H1 (cell line): Measurements from ENCODE around the gene CTSW. TPM values are rescaled to one million over a fixed set of nuclear protein-coding genes. Genes with fewer than 3 reads are reported as not detected.

Experiments used
- CTCF ChIA-PET: fragments of 300-600 bp; sonication (Branson Sonifier 250); formaldehyde crosslinking; loops from one replicate; lab custom pipeline; 2021; ENCODE audit not compliant: partially characterized antibody; lab: Charles Lee
- POLR2A ChIA-PET: fragments of 300-600 bp; sonication (Branson Sonifier 250); formaldehyde crosslinking; loops from one replicate; lab custom pipeline; 2021; ENCODE audit warnings: inconsistent platforms; ENCODE audit not compliant: partially characterized antibody; lab: Charles Lee
- DNase-seq, 2 experiments: peaks; one replicate each; pipeline versions ENCODE4 v3.0.0 to v3.0.0-alpha.2; 2010 to 2022; ENCODE audit warnings: low spot score in 2 of 2, low read depth in 1 of 2, mixed read lengths in 1 of 2
- FAIRE-seq: peaks from 2 replicates; lab custom pipeline; 2011; peaks lifted over from hg19 to GRCh38; lab: Jason Lieb, UNC
- H2AFZ ChIP-seq: 2 replicates; pipeline ENCODE4 v1.8.1; 2012; ENCODE audit warnings: low read length, inconsistent platforms
- H2AK5ac ChIP-seq: 2 replicates; pipeline ENCODE4 v1.6.1; 2013; ENCODE audit warnings: low read depth, low read length
- H2BK120ac ChIP-seq: replicated peaks from 2 replicates; pipeline ENCODE3; 2013; ENCODE audit warnings: low read depth, low read length, inconsistent platforms
- H2BK12ac ChIP-seq: 2 replicates; pipeline ENCODE4 v1.6.1; 2013; ENCODE audit warnings: low read depth, low read length
- H2BK15ac ChIP-seq: 2 replicates; pipeline ENCODE4 v1.6.1; 2013; ENCODE audit warnings: low read length
- H2BK20ac ChIP-seq: 2 replicates; pipeline ENCODE4 v1.6.1; 2013; ENCODE audit warnings: low read length
- H2BK5ac ChIP-seq: 2 replicates; pipeline ENCODE4 v1.6.1; 2013; ENCODE audit warnings: low read depth, low read length
- H3K14ac ChIP-seq: 2 replicates; pipeline ENCODE4 v1.6.1; 2013; ENCODE audit warnings: inconsistent platforms; ENCODE audit not compliant: insufficient read length
- H3K18ac ChIP-seq: 2 replicates; pipeline ENCODE4 v1.6.1; 2013; ENCODE audit warnings: low read length; ENCODE audit errors: extremely low read depth
- H3K23ac ChIP-seq: 2 replicates; pipeline ENCODE4 v1.6.1; 2013; ENCODE audit warnings: inconsistent platforms; ENCODE audit not compliant: insufficient read length
- H3K23me2 ChIP-seq: 2 replicates; pipeline ENCODE4 v1.6.1; 2013; ENCODE audit warnings: low read depth, low read length
- H3K27ac ChIP-seq: 2 replicates; pipeline ENCODE4 v1.6.1; 2011; ENCODE audit warnings: low read depth, low read length, inconsistent platforms
- H3K27me3 ChIP-seq, 4 experiments: replicated peaks in 1 of 4; 1 replicate in 1 of 4; 2 replicates in 3 of 4; pipeline versions ENCODE4 v1.6.1 to v1.8.1; 2011 to 2013; ENCODE audit warnings: low read length in 3 of 4, mild to moderate bottlenecking in 3 of 4, inconsistent platforms in 2 of 4, mixed read lengths in 2 of 4, moderate library complexity in 1 of 4; ENCODE audit not compliant: control insufficient read depth in 3 of 4, insufficient read depth in 3 of 4; ENCODE audit errors: extremely low read depth in 1 of 4
- H3K36me3 ChIP-seq, 4 experiments: 2 replicates each; pipeline versions ENCODE4 v1.6.1 to v1.8.1; 2011 to 2013; ENCODE audit warnings: mild to moderate bottlenecking in 4 of 4, low read length in 3 of 4, moderate library complexity in 2 of 4, control low read depth in 1 of 4, inconsistent platforms in 1 of 4; ENCODE audit not compliant: insufficient read depth in 4 of 4, control insufficient read depth in 2 of 4
- H3K4ac ChIP-seq: replicated peaks from 2 replicates; pipeline ENCODE3; 2013; ENCODE audit warnings: low read length, low read depth, mixed read lengths, inconsistent platforms; ENCODE audit not compliant: insufficient read length
- H3K4me1 ChIP-seq, 4 experiments: replicated peaks in 1 of 4; 1 replicate in 1 of 4; 2 replicates in 3 of 4; pipeline versions ENCODE4 v1.6.1 to v1.8.1; 2011 to 2013; ENCODE audit warnings: low read length in 3 of 4, inconsistent platforms in 2 of 4, mixed read lengths in 1 of 4; ENCODE audit not compliant: insufficient read depth in 4 of 4, control insufficient read depth in 3 of 4
- H3K4me2 ChIP-seq, 2 experiments: 2 replicates each; pipeline versions ENCODE4 v1.6.1 to v1.8.1; 2011 to 2013; ENCODE audit warnings: low read depth in 2 of 2, low read length in 2 of 2, control low read depth in 1 of 2, inconsistent platforms in 1 of 2, mild to moderate bottlenecking in 1 of 2; ENCODE audit not compliant: insufficient read depth in 1 of 2
- H3K4me3 ChIP-seq, 4 experiments: fragments of 200-600, 300-600 bp in 1 of 4; sonication (generic), shearing (Covaris generic), sonication (Bioruptor Twin) in 1 of 4; 2 replicates each; pipeline versions ENCODE4 v1.5.1 to v1.8.1; 2011 to 2016; ENCODE audit warnings: low read length in 4 of 4, low read depth in 3 of 4, control low read depth in 2 of 4, inconsistent platforms in 2 of 4, mild to moderate bottlenecking in 2 of 4, mixed read lengths in 1 of 4, moderate library complexity in 1 of 4; ENCODE audit not compliant: insufficient read depth in 2 of 4; ENCODE audit errors: extremely low read depth in 1 of 4
- H3K56ac ChIP-seq: replicated peaks from 2 replicates; pipeline ENCODE3; 2013; ENCODE audit warnings: low read depth, mild to moderate bottlenecking, mixed read lengths, low read length, inconsistent platforms; ENCODE audit not compliant: insufficient read length
- H3K79me1 ChIP-seq: 2 replicates; pipeline ENCODE4 v1.6.1; 2013; ENCODE audit warnings: low read depth, low read length, control low read depth
- H3K79me2 ChIP-seq, 2 experiments: 2 replicates each; pipeline versions ENCODE4 v1.6.1 to v1.8.1; 2012 to 2013; ENCODE audit warnings: low read length in 2 of 2, mild to moderate bottlenecking in 2 of 2, inconsistent platforms in 1 of 2; ENCODE audit not compliant: insufficient read depth in 2 of 2, control insufficient read depth in 1 of 2
- H3K9ac ChIP-seq, 4 experiments: replicated peaks in 1 of 4; 1 replicate in 1 of 4; 2 replicates in 3 of 4; pipeline versions ENCODE4 v1.6.1 to v1.8.1; 2011 to 2013; ENCODE audit warnings: low read depth in 3 of 4, low read length in 3 of 4, control low read depth in 2 of 4, mild to moderate bottlenecking in 2 of 4, moderate library complexity in 2 of 4, inconsistent platforms in 1 of 4; ENCODE audit errors: extremely low read depth in 1 of 4
- H3K9me3 ChIP-seq, 2 experiments: 2 replicates each; pipeline versions ENCODE4 v1.6.1 to v1.8.1; 2012 to 2013; ENCODE audit warnings: mild to moderate bottlenecking in 2 of 2, moderate library complexity in 2 of 2, control low read depth in 1 of 2, inconsistent platforms in 1 of 2, low read depth in 1 of 2, low read length in 1 of 2, mixed read lengths in 1 of 2; ENCODE audit not compliant: insufficient read depth in 2 of 2
- H4K20me1 ChIP-seq, 2 experiments: replicated peaks in 1 of 2; 2 replicates each; pipeline versions ENCODE3 to v1.8.1; 2011 to 2013; ENCODE audit warnings: inconsistent platforms in 2 of 2, low read length in 2 of 2, mild to moderate bottlenecking in 1 of 2; ENCODE audit not compliant: insufficient read depth in 2 of 2, control insufficient read depth in 1 of 2
- H4K5ac ChIP-seq: 2 replicates; pipeline ENCODE4 v1.6.1; 2013; ENCODE audit warnings: low read length, low read depth, mixed read lengths, inconsistent platforms; ENCODE audit not compliant: insufficient read length
- H4K8ac ChIP-seq: 2 replicates; pipeline ENCODE4 v1.8.0; 2013; ENCODE audit warnings: mild to moderate bottlenecking, moderate library complexity, low read length, inconsistent platforms; ENCODE audit not compliant: insufficient read depth; ENCODE audit errors: extremely low read depth
- H4K91ac ChIP-seq: replicated peaks from 2 replicates; pipeline ENCODE3; 2013; ENCODE audit warnings: low read length, mixed read lengths, inconsistent platforms; ENCODE audit not compliant: insufficient read length
- KDM5A ChIP-seq: fragments of 200-600 bp; IDR thresholded peaks from 2 replicates; pipeline ENCODE4 v1.7.1; 2012; ENCODE audit warnings: mild to moderate bottlenecking, low read length, inconsistent platforms, mixed read lengths
- POLR2AphosphoS5 ChIP-seq: IDR thresholded peaks from 2 replicates; pipeline ENCODE4 v1.6.1; 2011; ENCODE audit warnings: low read depth, low read length
- WGBS, 2 experiments: shearing (Covaris generic) in 1 of 2; methylation state at CpG; one replicate each; pipeline versions ENCODE4 v1.1.6 to v1.1.7; 2013 to 2015; ENCODE audit warnings: low lambda C conversion rate in 2 of 2, mixed read lengths in 2 of 2, inconsistent platforms in 1 of 2, low coverage in 1 of 2, missing lambda C conversion rate in 1 of 2; ENCODE audit not compliant: insufficient replicate concordance in 2 of 2, insufficient coverage in 1 of 2, insufficient read length in 1 of 2; ENCODE audit errors: extremely low coverage in 1 of 2, missing lambda C conversion rate in 1 of 2; 5-methylcytosine and 5-hydroxymethylcytosine counted together
- polyA plus RNA-seq, 7 experiments: library from polyadenylated mRNA; depleted of rRNA in 3 of 7; stranded (reverse) in 5 of 7; unstranded in 2 of 7; fragments of >200 nt in 5 of 7; fragments of 200-250 nt in 2 of 7; gene quantifications; 1 replicate in 5 of 7; 2 replicates in 1 of 7; 4 replicates in 1 of 7; pipeline versions ENCODE4 v1.2.1 to v1.2.3, GENCODE V29; 2011 to 2013; ENCODE audit warnings: missing spikeins in 2 of 7, mixed read lengths in 2 of 7
- total RNA-seq: library from RNA; stranded (reverse); fragmentation: NEBNext Ultra II Directional; extraction: Animal tissue kit (Norgen Biotek cat#: 25700); gene quantifications from 2 replicates; pipeline ENCODE4 v1.2.1, GENCODE V29; 2021

CTSW gene
- total and polyA plus RNA-seq, 2 of the 8 experiments (the other 6 are each of a cell fraction or from before 2014, with no cell fraction given): not detected

GRCh38 chr11:65865550-65866172 is 14.0 kb upstream of the CTSW start:
- Histone ChIP-seq H3K4me2 (no peak overlapping the region), H3K27me3 (peaks cover 0 to 14% (median 4%) of the 10 kb centered on the region in 4 experiments; a peak in 3 of 7 replicates), H4K20me1 (no peaks in the 10 kb centered on the region), H4K91ac (no peak overlapping the region), H3K79me2 (peaks cover 0 to 5% of the 10 kb centered on the region in 2 experiments; a peak in 1 of 4 replicates), H3K56ac (no peak overlapping the region), H2BK120ac (no peak overlapping the region), H2AK5ac (no peak overlapping the region), H3K18ac (no peak overlapping the region), H3K4ac (no peak overlapping the region), H4K5ac (no peak overlapping the region), H3K9ac (no peak overlapping the region; a peak in 1 of 7 replicates), H3K79me1 (no peaks in the 10 kb centered on the region; the same call in 1 of the 2 replicates), H2BK20ac (no peak overlapping the region), H3K23me2 (peaks cover 12% of the 10 kb centered on the region; the same call in 1 of the 2 replicates), H3K14ac (no peak overlapping the region), H3K4me3 (no peak overlapping the region), H3K4me1 (peaks cover 0 to 9% (median 7%) of the 10 kb centered on the region in 4 experiments; a peak in 5 of 7 replicates), H3K23ac (no peak overlapping the region), H4K8ac (no peak overlapping the region), H3K36me3 (peaks cover 5 to 17% (median 14%) of the 10 kb centered on the region in 4 experiments), H3K27ac (no peak overlapping the region), H2BK12ac (no peak overlapping the region), H2AFZ (no peak overlapping the region), H2BK5ac (no peak overlapping the region), H3K9me3 (no peaks in the 10 kb centered on the region), H2BK15ac (no peak overlapping the region)
- DNase-seq (no peak), FAIRE-seq (no peak)
- POLR2A ChIA-PET: interaction anchor here (38.3 to 39.7 kb wide), 2 partner anchors 9 to 10 kb away, joined by 1071 read pairs; partner anchors contain the start of genes CCDC85B, CFL1, CTSW and EFEMP2
- CTCF ChIA-PET: interaction anchor here (0.5 to 9.9 kb wide), 5 partner anchors 13 to 228 kb away, joined by 3 to 191 read pairs (median 71); partner anchors contain the start of genes CCDC85B, FIBP and SIPA1
- no peak for TF ChIP-seq KDM5A
- 0 out of 2 replicates have a peak, but pooled peaks have one; percentile 20 for TF ChIP-seq POLR2AphosphoS5
- 90% methylated on average over 8 of the region's 9 CpGs; no CpG with 5 or more reads in 1 of the 2 experiments for WGBS, 2 experiments
